Measurements from ENCODE around the gene PDK1.
"Not testable (repeated sequence)": the region's sequence is repeated elsewhere in the genome, so short reads cannot be mapped to it uniquely, and the experiment has no call there.

PDK1 gene

GRCh38 chr2:172552547-172553291, 3.2 kb upstream of the PDK1 start:
- peak; percentile 86 for DNase-seq (ENCODE audit: low read depth)

DNA sequence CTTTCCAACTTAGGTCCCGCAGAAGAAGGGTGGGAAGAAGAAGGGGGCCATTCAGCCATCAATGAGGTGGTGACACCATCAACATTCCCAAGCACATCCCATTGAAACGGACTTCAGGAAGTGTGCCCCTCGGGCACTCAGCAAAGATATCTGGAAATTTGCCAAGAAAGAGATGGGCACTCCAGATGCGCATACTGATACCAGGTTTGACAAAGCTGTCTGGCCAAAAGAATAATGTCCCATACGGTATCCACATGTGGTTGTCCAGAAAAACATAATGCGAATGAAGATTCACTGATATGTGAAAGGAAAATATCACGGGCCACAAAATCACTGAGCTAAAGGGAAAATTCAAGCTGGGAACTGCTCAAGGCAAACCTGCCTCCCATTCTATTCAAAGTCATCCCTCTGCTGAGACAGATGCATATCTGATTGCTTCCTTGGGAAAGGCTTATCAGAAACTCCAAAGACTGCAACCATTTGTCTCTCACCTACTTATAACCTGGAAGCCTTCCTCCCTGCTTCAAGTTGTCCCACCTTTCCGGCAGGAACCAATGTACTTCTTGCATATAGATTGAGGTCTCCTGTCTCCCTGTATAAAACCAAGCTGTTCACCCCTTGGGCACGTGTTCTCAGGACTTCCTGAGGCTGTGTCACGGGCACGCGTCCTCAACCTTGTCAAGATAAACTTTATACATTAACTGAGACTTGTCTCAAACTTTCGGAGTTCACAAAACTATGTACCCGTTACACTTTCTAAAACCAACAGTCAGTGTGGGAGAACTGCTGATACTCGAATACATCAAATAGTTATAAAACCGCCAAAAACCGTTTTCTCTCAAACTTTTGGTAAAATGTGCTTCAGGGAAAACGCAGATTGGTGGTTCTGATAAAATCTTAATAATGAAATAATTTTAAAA, 1.3 kb upstream of the PDK1 start:
- no peak for DNase-seq (ENCODE audit: low read depth)

DNA sequence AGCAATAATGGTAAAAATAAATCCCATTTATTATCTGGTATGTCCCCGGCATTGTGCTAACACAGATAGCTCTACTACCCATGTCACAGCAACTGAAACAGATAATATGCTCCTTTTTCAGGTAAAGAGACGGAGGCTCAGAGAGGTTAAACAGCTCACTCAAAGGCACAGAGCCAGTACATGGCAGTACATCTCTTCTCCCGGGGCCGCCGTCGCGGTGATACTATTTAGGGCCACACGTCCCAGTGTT, 693 bp upstream of the PDK1 start:
- no peak for DNase-seq (ENCODE audit: low read depth)

- DNase-seq (ENCODE audit: low read depth) = peak; percentile 67
Measured at GRCh38 chr2:172556284-172557033, 569 bp downstream of the PDK1 start.

- no peak for DNase-seq (ENCODE audit: low read depth)
Measured at GRCh38 chr2:172558372-172558771, 2.5 kb downstream of the PDK1 start.

DNA sequence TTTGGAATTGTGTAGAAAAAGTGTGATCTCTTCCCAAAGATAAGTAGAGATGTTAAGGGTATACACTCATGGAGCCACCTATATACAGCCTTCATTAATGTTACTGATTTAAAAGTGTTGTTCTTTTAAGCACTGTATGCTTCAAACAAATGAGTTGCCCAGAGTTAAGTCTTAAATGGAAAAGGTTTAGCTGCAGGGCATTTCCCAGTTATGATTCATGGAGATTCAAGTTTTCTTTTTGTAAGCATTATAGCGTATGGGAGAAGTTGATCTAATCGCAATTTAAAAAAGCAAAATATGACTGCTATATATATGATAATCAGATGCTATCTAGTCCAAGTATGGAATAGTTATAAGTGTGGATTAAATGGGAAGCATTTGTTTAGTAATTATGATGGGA, 4.8 kb downstream of the PDK1 start:
- DNase-seq (ENCODE audit: low read depth) = peak; percentile 24

- no peak for DNase-seq (ENCODE audit: low read depth)
Measured at GRCh38 chr2:172561270-172561669, 5.4 kb downstream of the PDK1 start.

GRCh38 chr2:172562298-172562697, 6.4 kb downstream of the PDK1 start:
- no peak for DNase-seq (ENCODE audit: low read depth)

GRCh38 chr2:172564376-172564775, 8.5 kb downstream of the PDK1 start:
- DNase-seq (ENCODE audit: low read depth) = no peak

DNA sequence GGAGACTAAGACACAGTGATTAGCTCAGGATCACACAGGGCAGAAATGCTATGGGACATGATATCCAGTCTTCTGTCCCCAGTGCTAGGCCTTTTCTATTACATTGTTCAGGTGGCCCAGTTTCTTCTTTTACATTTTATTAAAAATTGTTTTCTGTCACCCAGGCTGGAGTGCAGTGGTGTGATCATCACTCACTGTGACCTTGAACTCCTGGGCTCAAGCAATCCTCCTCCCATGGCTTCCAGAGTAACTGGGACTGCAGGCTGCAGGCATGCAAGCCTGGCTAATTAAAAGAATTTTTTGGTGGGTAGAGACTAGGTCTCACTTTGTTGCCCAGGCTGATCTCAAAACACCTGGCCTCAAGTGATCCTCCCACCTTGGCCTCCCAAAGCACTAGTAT, 15.4 kb downstream of the PDK1 start:
- no peak for DNase-seq (ENCODE audit: low read depth)

DNA sequence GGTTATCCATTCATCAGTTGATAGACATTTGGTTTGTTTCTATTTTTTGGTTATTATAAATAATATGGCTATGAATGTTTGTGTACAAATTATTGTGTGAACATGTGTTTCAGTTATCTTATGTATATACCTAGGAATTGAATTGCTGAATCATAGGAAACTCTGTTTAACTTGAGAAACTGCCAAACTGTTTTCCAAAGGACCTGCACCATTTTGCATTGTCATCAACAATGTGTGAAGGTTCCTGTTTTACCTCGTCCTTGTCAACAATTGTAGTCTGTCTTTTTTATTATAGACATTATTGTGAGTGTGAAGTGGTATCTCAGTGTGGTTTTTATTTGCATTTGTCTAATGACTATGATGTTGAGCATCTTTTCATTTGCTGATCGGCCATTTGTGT, 17.1 kb downstream of the PDK1 start:
- DNase-seq (ENCODE audit: low read depth) = no peak

DNA sequence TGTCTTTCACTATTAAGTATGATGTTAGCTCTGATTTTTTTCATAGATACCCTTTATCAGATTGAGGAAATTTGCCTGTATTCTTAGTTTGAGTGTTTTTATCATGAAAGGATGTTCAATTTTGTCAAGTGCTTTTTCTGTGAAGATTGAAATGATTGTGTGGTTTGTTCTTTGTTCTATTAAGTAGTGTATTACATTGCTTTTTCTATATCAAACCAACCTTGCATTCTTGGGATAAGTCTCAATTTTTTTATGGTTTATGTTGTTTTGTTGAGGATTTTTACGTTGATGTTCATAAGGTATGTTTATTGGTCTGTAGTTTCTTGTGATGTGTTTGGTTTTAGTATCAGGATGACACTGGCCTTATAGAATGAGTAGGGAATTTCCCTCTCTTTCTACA, 19.1 kb downstream of the PDK1 start:
- no peak for DNase-seq (ENCODE audit: low read depth)

GRCh38 chr2:172578054-172578453, 22.2 kb downstream of the PDK1 start:
- DNase-seq (ENCODE audit: low read depth) = no peak

GRCh38 chr2:172578860-172579512, 23.1 kb downstream of the PDK1 start:
- no peak for DNase-seq (ENCODE audit: low read depth)

DNA sequence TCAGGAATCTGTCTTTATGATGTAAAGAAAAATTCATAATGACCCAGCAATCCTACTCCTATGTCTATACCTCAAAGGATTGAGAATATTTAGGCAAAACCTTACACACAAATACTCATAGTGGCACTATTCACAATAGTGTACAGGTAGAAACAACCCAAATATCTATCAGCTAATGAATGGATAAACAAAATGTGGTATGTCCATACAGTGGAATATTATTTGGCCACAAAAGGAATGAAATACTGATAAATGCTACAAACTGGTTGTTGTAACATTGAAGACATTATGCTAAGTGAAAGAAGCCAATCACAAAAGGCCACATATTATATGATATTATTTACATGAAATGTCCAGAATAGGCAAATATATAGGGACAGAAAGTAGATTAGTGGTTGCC, 24.7 kb downstream of the PDK1 start:
- no peak for DNase-seq (ENCODE audit: low read depth)

DNA sequence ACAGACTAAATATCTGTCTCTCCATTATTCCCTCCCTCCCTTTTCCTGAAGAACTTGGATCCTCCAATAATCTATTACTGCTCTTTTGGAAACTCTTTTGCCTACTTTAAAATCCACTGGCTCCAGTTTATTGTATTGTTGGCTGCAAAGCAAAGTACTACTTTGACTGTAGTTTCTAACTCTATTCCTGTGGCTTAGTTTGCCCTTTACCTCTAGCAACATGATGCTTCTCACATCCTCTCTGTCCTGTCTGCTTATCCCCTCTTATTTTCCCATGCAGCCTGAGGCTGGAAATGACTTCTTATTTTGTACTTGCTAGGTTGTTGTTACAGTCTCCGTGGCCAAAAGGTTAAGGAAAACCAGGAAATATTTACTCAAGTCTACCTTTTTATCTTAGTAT, 26.8 kb downstream of the PDK1 start:
- DNase-seq (ENCODE audit: low read depth) = no peak

DNA sequence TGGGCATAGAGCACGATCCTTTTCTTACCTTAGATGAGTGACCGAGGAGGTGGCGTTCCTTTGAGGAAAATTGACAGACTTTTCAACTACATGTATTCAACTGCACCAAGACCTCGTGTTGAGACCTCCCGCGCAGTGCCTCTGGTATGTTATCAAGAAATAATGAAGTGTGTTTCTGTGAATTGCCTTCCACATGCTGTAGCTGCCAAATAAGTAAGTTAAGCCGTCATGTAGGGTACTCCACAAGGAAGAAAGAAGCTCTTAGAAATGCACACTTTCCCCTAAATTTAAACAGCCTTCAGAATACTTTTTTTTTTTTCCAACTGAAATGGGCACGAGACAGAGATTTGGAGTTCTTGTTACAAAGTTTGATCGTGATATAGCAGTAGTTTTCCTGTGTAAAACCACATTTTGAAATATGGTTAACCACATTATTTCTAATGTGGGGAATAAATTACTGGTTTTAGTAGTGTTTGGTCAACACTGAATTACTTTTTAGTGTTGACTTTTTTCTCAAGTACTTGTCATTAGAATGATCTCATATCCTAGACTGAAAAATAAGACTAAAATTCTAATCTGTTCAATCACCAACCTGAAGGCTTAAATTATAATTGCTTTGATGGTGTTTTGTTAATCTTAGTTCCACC, 30.5 kb downstream of the PDK1 start:
- DNase-seq (ENCODE audit: low read depth) = no peak

GRCh38 chr2:172587231-172587630, 31.3 kb downstream of the PDK1 start:
- DNase-seq (ENCODE audit: low read depth) = not testable (repeated sequence)

GRCh38 chr2:172588931-172589330, 33.0 kb downstream of the PDK1 start:
- peak; percentile 5 for DNase-seq (ENCODE audit: low read depth)

DNA sequence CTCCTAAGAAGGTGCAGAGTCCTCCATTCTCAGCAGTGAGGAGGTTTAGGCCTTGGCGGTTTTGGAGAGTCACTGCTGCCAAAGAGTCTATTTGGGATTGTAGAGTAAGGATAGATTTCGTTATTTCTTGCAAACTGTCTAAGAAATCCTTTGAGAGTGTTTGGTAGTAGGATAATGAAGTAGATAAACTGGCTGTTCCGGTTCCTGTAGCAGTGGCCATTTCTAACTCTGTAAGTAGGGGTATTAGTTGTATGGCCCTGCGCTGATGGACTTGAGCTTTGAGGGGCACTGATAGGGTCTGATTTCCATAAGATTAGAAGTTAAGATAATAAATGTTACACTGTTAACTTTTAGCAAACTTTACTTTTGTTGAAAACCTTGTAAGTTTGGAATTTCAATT, 35.5 kb downstream of the PDK1 start:
- not testable (repeated sequence) for DNase-seq (ENCODE audit: low read depth)

DNA sequence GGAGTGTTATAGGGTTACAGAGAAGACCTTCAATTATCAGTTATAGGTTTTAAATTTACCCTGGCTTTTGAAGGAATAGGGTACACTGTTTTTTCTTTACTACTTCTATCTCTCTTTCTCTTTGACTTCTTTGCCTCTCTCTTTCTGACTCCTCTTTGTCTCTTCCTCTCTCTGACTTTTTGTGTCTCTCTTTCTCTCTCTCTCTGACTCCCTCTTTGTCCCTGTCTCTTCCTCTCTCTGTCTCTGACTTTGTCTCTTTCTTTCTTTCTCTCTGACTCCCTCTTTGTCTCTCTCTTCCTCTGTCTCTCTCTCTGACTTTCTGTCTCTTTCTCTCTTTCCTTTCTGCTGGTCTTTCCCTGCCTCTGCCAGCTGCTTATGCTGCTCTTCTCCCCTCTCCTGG, 36.3 kb downstream of the PDK1 start:
- not testable (repeated sequence) for DNase-seq (ENCODE audit: low read depth)

- DNase-seq (ENCODE audit: low read depth) = no peak
Measured at GRCh38 chr2:172596776-172597175, 40.9 kb downstream of the PDK1 start.
